K562 (cell line): ENCODE measurements around the gene RNF113B. TPM values are rescaled to one million over a fixed set of nuclear protein-coding genes. Genes with fewer than 3 reads are reported as not detected.

Experiments used
- ATAC-seq: fragments of 200-7000 bp; cut with Tn5 transposase; 3 replicates; pipeline ENCODE4 v1.9.1; 2020; ENCODE audit warnings: moderate library complexity
- BruUV-seq: library from RNA; stranded (reverse); fragments of 400-500 nt; replicated peaks from 2 replicates; lab custom pipeline; 2021; lab: Mats Ljungman, UMichigan
- CTCF ChIA-PET: fragments of 300-600 bp; formaldehyde crosslinking; extraction: SDS; loops from one replicate; lab custom pipeline; 2021; ENCODE audit warnings: low intra/inter-chr PET ratio; lab: Yijun Ruan, JAX
- POLR2A ChIA-PET: fragments of 300-600, 350-650 bp; sonication (Branson Sonifier 250); formaldehyde crosslinking; extraction: SDS; loops from one replicate; lab custom pipeline; 2021; ENCODE audit warnings: antibody characterized with exemption, inconsistent platforms; lab: Yijun Ruan, JAX
- DNase-seq, 4 experiments: peaks; one replicate each; pipeline versions ENCODE4 v3.0.0 to v3.0.0-alpha.2; 2011 to 2018; ENCODE audit warnings: low spot score in 3 of 4, mixed read lengths in 3 of 4; ENCODE audit errors: extremely low read depth in 1 of 4
- FAIRE-seq: peaks from 2 replicates; lab custom pipeline; 2011; peaks lifted over from hg19 to GRCh38; lab: Jason Lieb, UNC
- H2AFZ ChIP-seq: 2 replicates; pipeline ENCODE4 v1.6.0; 2011; ENCODE audit warnings: low read depth, low read length, control low read depth, inconsistent platforms
- H3K27ac ChIP-seq: fragments of 200-600 bp; 3 replicates; pipeline ENCODE4 v1.8.0; 2011; ENCODE audit warnings: low read depth, mild to moderate bottlenecking, control low read depth, inconsistent platforms, low read length, moderate library complexity, mixed read lengths; ENCODE audit errors: extremely low read depth
- H3K27me3 ChIP-seq, 2 experiments: fragments of 300-600 bp in 1 of 2; 2 replicates in 1 of 2; 3 replicates in 1 of 2; pipeline versions ENCODE4 v1.6.0 to v1.8.0; 2011; ENCODE audit warnings: inconsistent platforms in 2 of 2, low read length in 2 of 2, mild to moderate bottlenecking in 1 of 2, mixed read lengths in 1 of 2, moderate library complexity in 1 of 2; ENCODE audit not compliant: control insufficient read depth in 2 of 2, insufficient read depth in 2 of 2
- H3K36me3 ChIP-seq: fragments of 300-600 bp; 3 replicates; pipeline ENCODE4 v1.8.0; 2011; ENCODE audit warnings: mild to moderate bottlenecking, low read length, inconsistent platforms; ENCODE audit not compliant: control insufficient read depth, insufficient read depth
- H3K4me1 ChIP-seq, 2 experiments: fragments of 200-600 bp in 1 of 2; replicated peaks in 1 of 2; 2 replicates in 1 of 2; 3 replicates in 1 of 2; pipeline versions ENCODE4 v1.5.1 to v1.8.0; 2011; ENCODE audit warnings: inconsistent platforms in 2 of 2, low read length in 2 of 2, mild to moderate bottlenecking in 1 of 2, mixed read lengths in 1 of 2, moderate library complexity in 1 of 2; ENCODE audit not compliant: control insufficient read depth in 2 of 2, insufficient read depth in 2 of 2
- H3K4me2 ChIP-seq: 2 replicates; pipeline ENCODE4 v1.6.1; 2011; ENCODE audit warnings: low read length, control low read depth, inconsistent platforms, mixed read lengths; ENCODE audit not compliant: insufficient read depth
- H3K4me3 ChIP-seq: fragments of 200-600 bp; sonication (generic), shearing (Covaris generic); 2 replicates; pipeline ENCODE4 v1.5.1; 2016; ENCODE audit warnings: control low read depth, inconsistent platforms
- H3K79me2 ChIP-seq: fragments of 200-600 bp; 3 replicates; pipeline ENCODE4 v1.8.0; 2011; ENCODE audit warnings: low read length, inconsistent platforms; ENCODE audit not compliant: control insufficient read depth, insufficient read depth
- H3K9ac ChIP-seq, 2 experiments: 2 replicates each; pipeline versions ENCODE4 v1.6.0 to v1.6.1; 2011; ENCODE audit warnings: low read depth in 2 of 2, low read length in 2 of 2, control low read depth in 1 of 2, inconsistent platforms in 1 of 2, mild to moderate bottlenecking in 1 of 2, mixed read lengths in 1 of 2; ENCODE audit not compliant: insufficient read depth in 1 of 2
- H3K9me1 ChIP-seq: one replicate; pipeline ENCODE4 v1.6.0; 2011; ENCODE audit warnings: inconsistent platforms, mild to moderate bottlenecking, low read length, moderate library complexity; ENCODE audit not compliant: control insufficient read depth, insufficient read depth
- H3K9me3 ChIP-seq: replicated peaks from 2 replicates; pipeline ENCODE4 v1.5.1; 2011; ENCODE audit warnings: low read depth, low read length, inconsistent platforms; ENCODE audit not compliant: control insufficient read depth, insufficient read depth
- H4K20me1 ChIP-seq: replicated peaks from 2 replicates; pipeline ENCODE4 v1.6.1; 2011; ENCODE audit warnings: low read length, inconsistent platforms, mixed read lengths; ENCODE audit not compliant: control insufficient read depth, insufficient read depth
- ATF6 ChIP-seq: sonication (generic); formaldehyde crosslinking; IDR thresholded peaks from 2 replicates; pipeline ENCODE4 v1.4.0; 2020; ENCODE audit warnings: mild to moderate bottlenecking, missing genetic modification reagents
- ZBTB40 ChIP-seq, 2 experiments: fragments of 450-650 bp in 1 of 2; sonication (generic) in 1 of 2; formaldehyde crosslinking in 1 of 2; IDR thresholded peaks; 2 replicates each; pipeline versions ENCODE4 v1.7.1 to v1.9.0; 2016 to 2022; ENCODE audit warnings: inconsistent platforms in 1 of 2, mild to moderate bottlenecking in 1 of 2, missing genetic modification reagents in 1 of 2
- ZBTB49 ChIP-seq: sonication (generic); formaldehyde crosslinking; IDR thresholded peaks from 2 replicates; pipeline ENCODE4 v1.8.0; 2022; ENCODE audit warnings: missing genetic modification reagents, mild to moderate bottlenecking, borderline replicate concordance
- WGBS: fragments of 100-300 bp; shearing (Covaris generic); methylation state at CpG from one replicate; pipeline ENCODE4 v1.1.6; 2016; ENCODE audit warnings: low coverage, mixed read lengths; ENCODE audit not compliant: insufficient coverage; ENCODE audit errors: missing lambda C conversion rate; 5-methylcytosine and 5-hydroxymethylcytosine counted together
- in situ Hi-C: fragments of 300-500 bp; cut with MboI; formaldehyde crosslinking; loops from 4 replicates; pipeline ENCODE4 v1.15.0; 2018; ENCODE audit warnings: inconsistent platforms, mixed read lengths
- intact Hi-C: fragments of 100-400 bp; cut with micrococcal nuclease; formaldehyde crosslinking; loops from 2 replicates; pipeline ENCODE4 v1.14.2; 2022
- polyA plus RNA-seq, 8 experiments: library from polyadenylated mRNA; depleted of rRNA in 4 of 8; stranded (reverse) in 5 of 8; unstranded in 3 of 8; fragments of >200 nt; fragmentation: Nextera tagmentation in 2 of 8; fragmentation: Illumina TruSeq in 1 of 8; extraction: Ambion mirVana in 2 of 8; extraction: Trizol in 1 of 8; gene quantifications; 2 replicates each; pipeline versions ENCODE4 v1.2.1 to v1.2.3, GENCODE V29; 2011 to 2014; ENCODE audit warnings: inconsistent platforms in 1 of 8, missing spikeins in 1 of 8
- total RNA-seq, 7 experiments: library from RNA; depleted of rRNA in 6 of 7; stranded (reverse); fragments of >200 nt in 6 of 7; fragmentation: Illumina TruSeq in 2 of 7; extraction: Trizol in 2 of 7; gene quantifications; 2 replicates each; pipeline versions ENCODE4 v1.2.1 to v1.2.3, GENCODE V29; 2011 to 2021; ENCODE audit warnings: low replicate concordance in 1 of 7

Gene RNF113B
- total and polyA plus RNA-seq, 9 of the 15 experiments (the other 6 are each of a cell fraction or from before 2014, with no cell fraction given): 0.09 TPM; not detected in 8

- TF ChIP-seq ATF6 (CRISPR knock-in tag) (no peak), ZBTB49 (no peak)
These were observed 26.7 kb upstream of the RNF113B start (continued) for GRCh38 chr13:98203646-98204326.

GRCh38 chr13:98201984-98202383 is 24.9 kb upstream of the RNF113B start:
- Histone ChIP-seq H3K27ac (no peak overlapping the region), H3K4me2 (no peak overlapping the region), H2AFZ (no peak overlapping the region), H3K27me3 (no peaks in the 10 kb centered on the region; a peak in 2 of 5 replicates), H3K36me3 (no peaks in the 10 kb centered on the region), H3K4me3 (no peak overlapping the region), H4K20me1 (no peaks in the 10 kb centered on the region), H3K9me1 (no peaks in the 10 kb centered on the region), H3K79me2 (no peaks in the 10 kb centered on the region), H3K9me3 (no peaks in the 10 kb centered on the region), H3K9ac (no peak overlapping the region), H3K4me1 (no peaks in the 10 kb centered on the region)
- ATAC-seq (no peak), DNase-seq (no peak), FAIRE-seq (no peak)
- intact Hi-C loops (no loop called here), in situ Hi-C loops (no loop called here)
- WGBS: 3% methylated on average over 3 of the region's 6 CpGs
- no TSS peak for BruUV-seq
- ChIA-PET CTCF (no interaction called here), POLR2A (no interaction called here)
- TF ChIP-seq ZBTB40 (IDR thresholded peaks at IDR 0.05): no peak
- no peak for TF ChIP-seq ZBTB40 (CRISPR knock-in tag; IDR thresholded peaks at IDR 0.05)
